Stimulated activated CD8-positive, alpha-beta memory T cell treated with anti-CD3 and anti-CD28 coated beads, Interleukin-7, amount 100 ng/mL, for 4 hours (primary cell): ENCODE measurements around the gene PTX4.

ENCODE experiments used
- DNase-seq, 2 donors: peaks; one replicate each; pipeline ENCODE4 v3.0.0-alpha.2; 2020; ENCODE audit warnings: low read depth in 2 of 2

PTX4 gene

DNA sequence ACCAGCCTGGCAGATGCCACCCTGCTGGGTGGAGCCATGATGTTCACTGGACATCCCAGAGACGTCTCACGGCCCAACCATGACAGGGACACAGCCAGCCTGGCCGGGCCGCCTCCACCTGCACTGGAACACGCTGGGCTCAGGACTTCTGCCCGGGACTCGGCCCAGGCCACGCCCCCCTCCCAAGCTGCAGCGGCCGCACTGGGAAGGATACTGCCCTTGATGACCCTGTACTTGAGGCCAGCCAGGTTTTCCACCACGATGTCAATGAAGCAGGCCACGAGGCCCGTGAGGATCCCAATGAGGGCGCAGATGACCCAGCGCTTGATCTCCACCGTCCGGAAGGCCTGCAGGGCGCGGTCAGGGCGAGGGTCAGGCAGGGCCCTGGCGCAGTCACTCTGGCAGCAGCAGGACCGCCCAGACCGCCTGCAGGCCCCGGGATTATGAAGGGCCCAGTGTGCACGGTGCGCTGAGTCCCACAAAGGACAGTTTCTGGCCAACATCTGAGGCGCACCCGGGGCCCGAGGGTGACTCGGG lies 28.1 kb downstream of the PTX4 start:
- DNase-seq, result no peak

- no peak for DNase-seq
Observed at GRCh38 chr16:1459967-1460366, 28.8 kb downstream of the PTX4 start.

GRCh38 chr16:1458977-1459341 lies 29.8 kb downstream of the PTX4 start:
- no peak for DNase-seq

GRCh38 chr16:1458336-1458976 lies 30.3 kb downstream of the PTX4 start:
- no peak for DNase-seq

GRCh38 chr16:1457489-1458245 lies 31.1 kb downstream of the PTX4 start:
- DNase-seq, result no peak

DNA sequence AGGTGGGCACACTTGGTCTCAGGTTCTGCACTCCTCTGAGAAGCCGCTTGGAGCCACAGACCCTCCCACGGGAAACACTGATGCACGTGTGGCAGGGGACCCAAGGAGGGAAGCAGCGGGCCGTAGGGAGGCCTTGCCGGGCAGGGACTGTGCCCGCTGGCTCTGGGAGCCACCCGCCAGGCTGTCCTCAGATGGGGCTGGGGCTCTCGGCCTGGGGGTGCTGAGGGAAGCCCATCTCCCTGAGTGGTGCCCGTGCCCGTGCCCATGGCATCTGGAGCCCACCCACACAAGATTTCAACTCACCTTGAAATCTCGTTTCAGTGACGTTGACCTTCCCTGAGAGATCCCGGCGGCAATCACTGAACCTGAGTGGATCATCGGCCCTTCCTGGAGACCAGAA lies 31.8 kb downstream of the PTX4 start:
- DNase-seq, result no peak

- DNase-seq, result no peak
Observed at GRCh38 chr16:1455190-1456171, 33.3 kb downstream of the PTX4 start.

- DNase-seq, result no peak
Observed at GRCh38 chr16:1454561-1454960, 34.2 kb downstream of the PTX4 start.

DNA sequence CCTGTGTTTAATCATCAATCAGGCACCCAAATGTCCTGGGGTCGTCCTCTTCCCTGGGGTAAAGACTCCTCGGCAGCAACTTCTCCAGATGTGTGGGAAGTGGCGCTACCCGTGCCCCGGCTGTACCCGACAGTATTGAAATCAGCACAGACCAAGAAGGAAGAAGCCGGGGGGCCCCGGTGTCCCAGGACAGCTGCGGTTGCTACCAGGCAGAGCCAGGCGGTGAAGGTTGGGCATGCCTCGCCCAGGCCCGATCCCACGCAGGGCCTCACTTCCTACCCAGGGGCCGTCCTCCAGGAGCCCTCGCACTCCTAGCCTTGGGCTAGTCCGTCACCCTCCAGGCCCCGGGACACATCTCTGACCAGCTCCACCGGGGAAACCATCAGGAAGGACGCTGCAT lies 35.4 kb downstream of the PTX4 start:
- no peak for DNase-seq

DNA sequence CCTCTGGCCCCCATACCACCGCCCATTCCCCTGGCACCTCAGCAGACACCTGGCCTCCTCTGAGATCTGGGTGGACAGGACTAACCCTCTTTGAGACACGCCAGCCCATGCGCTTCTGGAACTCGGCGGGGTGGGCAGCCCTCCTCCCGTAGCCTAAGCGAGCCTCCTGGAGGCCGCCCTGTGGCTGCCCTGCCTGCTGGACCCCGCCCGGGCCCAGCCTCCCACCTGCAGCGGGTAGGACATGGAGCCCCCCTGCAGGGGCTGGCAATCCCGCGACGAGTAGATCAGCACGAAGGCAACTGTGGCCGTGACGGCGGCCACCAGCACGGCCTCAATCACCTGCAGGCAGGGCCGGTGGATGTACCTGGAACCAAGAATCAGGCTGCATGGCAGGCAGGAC lies 36.2 kb downstream of the PTX4 start:
- DNase-seq, result no peak

GRCh38 chr16:1451702-1452392 lies 36.9 kb downstream of the PTX4 start:
- no peak for DNase-seq

DNA sequence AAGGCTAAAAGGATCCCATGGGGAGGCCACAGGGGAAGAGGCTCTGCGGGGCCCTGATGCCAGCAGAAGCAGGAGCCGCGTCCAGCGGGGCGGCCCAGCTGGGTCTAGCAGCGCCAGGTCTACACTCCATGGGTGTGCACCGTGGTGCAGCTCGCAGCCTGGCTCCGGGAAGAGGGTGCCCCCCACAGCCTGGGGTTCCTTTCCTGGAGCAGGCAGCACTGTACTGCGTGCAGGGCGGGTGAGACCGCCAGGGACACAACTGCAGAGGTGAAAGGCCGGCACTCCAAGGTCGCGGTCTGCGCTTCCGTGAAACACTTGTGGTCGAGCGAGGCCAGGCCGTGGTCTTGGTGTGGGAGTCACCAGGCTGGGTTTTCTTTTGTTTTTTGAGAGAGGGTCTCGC lies 37.9 kb downstream of the PTX4 start:
- no peak for DNase-seq

DNA sequence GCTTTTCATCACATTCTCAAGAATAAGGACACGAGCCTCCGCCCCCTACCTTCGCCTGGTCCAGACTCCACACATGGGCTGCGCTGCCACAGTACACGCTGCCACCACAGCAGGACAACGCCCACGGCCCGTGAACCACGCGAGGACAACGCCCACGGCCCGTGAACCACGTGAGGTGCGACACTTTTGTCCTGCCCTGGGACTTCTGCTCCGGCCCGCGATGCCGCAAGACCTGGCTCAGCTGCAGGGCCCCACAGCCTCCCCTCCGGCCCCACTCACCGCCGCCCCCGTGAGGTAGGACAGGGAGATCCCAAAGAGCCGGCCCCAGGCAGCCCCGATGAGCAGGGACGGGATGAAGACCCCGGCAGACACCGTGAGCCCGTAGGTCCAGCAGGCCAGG lies 38.5 kb downstream of the PTX4 start:
- DNase-seq, result no peak

DNA sequence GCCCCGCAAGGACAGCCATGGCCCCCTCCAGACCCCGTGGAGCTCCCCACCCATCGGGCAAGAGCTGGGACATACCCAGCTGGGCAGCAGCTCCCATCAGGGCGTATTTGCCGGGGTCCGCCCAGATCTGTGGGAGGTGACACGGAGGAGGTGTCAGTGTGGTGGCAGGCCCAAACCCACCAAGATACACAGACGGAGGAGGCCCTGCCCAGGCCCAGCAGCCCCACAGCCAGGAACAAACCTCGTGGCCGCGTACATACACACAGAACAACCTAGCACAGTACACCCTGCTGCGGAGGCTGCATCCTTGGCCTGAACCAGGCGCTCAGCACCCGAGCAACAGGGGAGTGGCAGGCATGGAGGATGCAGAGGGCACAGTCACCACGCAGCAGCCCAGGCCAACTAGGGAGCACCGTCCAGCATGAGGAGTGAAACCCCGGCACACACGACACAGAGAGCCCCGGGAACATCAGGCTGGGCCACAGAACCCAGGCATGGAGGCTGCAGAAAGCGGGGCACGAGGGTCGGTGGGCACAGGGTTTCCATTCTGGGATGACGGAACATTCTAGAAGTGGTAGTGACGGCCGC lies 39.4 kb downstream of the PTX4 start:
- no peak for DNase-seq

DNA sequence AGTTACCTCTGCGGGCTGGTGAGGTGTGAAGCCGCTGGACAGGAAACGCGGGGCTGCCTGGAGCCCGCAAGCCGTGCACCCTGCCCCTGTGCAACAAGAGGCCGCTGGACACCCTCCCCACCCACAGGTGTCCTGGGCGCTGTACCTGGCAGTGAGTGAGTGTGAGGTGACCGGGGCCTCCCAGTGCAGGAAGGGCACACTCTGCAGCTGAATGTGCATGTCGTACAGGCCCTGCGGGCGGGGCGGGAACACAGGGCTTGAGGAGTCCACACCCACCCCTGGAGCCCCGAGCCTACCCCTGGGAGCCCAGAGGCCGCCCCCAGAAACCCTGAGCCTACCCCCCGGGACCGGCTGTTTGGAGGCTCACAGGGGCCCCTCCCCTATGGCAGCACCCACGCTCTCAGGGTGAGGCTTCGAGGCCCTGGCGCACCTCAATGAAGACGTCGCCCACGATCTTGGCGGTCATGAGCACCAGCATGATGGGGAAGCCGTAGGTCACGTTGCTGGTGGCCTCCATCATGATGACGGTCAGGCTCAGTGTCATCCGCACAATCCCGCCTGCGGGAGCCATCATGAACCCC lies 40.1 kb downstream of the PTX4 start:
- no peak for DNase-seq

- no peak for DNase-seq
Observed at GRCh38 chr16:1447965-1448364, 40.8 kb downstream of the PTX4 start.

DNA sequence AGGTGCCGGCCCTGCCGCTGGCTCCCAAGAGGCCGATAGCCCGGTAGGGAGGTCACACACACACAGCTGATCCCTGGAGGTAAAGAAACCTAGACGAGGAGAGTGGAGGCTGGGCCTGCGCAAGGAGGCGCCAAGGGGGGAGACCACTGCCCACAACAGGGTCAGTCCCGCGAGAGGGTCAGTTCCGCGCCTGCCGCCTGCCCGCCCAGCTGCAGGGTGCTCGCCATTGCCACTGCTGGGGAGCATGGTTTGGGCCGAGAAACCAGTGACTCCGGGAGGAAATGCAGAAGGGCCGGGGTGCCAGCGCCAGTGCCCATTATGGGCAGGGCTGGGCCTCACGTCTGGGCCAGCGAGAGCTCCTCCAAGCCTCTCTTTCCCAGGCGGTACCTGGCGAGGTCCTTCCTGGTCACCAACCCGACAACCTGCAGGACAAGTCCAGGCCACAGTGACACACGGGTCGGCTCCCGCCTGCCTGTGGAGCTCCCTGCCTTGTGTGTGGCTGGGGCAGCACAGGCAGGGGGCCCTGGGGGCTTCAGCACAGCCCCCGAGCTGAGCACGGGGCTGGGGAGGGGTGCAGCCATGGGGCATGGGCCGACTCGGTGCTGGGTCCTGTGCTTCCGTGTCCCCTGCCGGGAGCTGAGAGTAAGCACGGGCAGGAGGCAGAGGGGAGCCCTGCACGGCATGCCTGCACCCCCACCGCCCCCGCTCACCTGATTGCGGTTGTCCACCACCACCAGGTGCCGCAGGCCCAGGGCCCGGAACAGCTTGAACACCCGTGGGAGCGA lies 42.3 kb downstream of the PTX4 start:
- no peak for DNase-seq

DNA sequence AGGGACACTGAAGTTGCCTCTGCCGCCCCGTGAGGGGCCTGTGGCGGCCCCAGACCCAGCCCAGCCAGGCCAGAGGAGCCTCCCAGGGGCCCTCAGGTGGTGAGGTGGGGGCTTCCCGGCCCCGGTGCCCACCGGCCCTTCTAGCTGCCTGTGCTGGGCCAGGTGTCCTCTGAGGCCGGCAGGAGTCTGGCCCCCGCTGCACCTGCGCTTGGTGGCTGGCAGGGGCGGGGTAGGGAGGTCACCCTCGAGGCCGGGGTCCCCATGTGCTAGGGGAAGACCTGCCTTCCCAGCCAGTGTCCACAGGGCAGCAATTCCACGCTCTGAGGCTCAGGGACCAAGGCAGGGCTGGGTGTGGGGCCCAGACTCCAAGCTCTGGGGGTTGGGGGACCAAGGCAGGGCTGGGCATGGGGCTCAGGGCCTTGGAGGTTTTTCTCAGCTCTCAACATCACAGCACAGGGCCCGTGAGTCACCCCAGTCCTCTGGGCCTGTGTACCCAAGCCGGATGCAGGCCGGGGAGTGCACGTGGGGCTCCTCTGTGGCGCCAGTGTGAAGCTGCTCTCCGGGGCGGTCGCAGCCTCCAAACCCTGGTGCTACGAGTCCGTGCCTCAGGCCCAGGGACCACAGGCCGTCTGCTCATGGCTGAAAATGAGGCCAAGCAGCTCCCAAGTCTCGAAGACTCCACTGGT lies 43.1 kb downstream of the PTX4 start:
- DNase-seq, result no peak

- DNase-seq, result no peak
Observed at GRCh38 chr16:1444730-1445517, 43.8 kb downstream of the PTX4 start.
